ENCODE results near the gene SORCS2.

The SORCS2 gene

GRCh38 chr4:7342223-7343080, 150.1 kb downstream of the SORCS2 start:
- DNase-seq = no peak

- no peak for DNase-seq
Measured at GRCh38 chr4:7343081-7343655, 150.8 kb downstream of the SORCS2 start.

GRCh38 chr4:7343950-7344349, 151.6 kb downstream of the SORCS2 start:
- DNase-seq = no peak

- DNase-seq = no peak
Measured at GRCh38 chr4:7344636-7345155, 152.4 kb downstream of the SORCS2 start.

DNA sequence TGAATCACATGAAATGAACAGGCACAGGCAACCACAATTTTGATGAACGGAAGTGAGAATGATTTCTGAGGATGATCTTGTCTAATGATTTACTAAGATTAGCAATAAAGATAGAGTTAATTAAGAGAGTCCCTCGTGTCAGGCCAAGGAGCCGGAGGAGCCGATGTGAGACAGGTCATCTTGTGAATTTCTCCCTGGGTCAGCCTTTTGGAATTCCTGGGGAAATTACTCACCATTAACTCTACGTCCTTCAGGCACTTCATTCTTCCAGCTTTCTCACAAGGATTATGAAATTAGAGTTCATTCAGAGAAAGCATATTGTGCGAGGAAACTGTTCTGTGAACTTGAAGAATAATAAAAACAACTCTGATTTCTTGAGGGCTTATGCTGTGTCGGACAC, 155.6 kb downstream of the SORCS2 start:
- DNase-seq = no peak

DNA sequence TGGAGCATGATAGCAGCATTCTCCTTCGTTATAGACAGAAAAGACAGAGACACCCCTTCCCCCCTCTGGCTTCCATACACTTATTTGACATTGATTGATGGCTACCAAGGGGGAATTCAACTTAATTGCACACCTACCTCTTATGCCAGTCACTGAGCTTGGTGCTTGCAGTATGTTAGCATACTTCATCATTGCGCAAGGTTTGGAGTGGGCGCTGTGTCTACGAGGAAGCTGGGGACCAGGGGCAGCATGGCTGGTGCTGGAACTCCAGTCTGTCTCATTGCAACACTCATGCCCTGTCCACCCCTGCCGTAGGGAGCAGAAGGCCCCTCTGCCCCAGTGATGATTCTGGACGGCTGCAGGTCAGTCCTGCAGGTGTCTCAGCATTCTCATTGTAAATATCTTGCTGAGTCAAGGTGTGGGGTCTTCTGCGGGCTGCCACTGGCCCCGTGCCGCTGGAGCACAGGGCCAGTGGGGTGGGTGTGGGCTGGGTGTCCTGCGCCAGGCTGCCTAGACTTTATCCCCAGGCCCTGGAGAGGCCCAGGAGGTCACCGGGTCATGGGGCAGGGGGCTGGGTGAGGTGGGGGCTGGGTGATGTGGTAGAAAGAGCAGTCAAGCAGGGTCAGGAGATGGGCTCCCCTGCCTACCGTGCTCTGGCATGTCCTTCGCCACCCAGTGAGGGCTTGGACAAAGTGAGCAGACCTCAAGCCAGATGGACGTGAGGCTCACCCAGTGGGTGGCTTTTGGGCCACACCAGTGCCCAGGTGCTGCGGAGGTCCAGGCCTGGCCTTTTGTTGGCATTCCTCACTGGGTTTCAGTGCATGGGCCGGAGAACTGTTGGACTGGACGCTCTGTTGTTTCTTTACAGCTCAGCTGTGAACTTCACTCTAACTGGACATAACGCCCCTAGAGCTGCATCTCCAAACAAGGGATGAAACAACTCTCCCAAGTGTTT, 156.9 kb downstream of the SORCS2 start:
- no peak for DNase-seq

- no peak for DNase-seq
Measured at GRCh38 chr4:7350396-7350795, 158.1 kb downstream of the SORCS2 start.

- no peak for DNase-seq
Measured at GRCh38 chr4:7351014-7351413, 158.7 kb downstream of the SORCS2 start.

DNA sequence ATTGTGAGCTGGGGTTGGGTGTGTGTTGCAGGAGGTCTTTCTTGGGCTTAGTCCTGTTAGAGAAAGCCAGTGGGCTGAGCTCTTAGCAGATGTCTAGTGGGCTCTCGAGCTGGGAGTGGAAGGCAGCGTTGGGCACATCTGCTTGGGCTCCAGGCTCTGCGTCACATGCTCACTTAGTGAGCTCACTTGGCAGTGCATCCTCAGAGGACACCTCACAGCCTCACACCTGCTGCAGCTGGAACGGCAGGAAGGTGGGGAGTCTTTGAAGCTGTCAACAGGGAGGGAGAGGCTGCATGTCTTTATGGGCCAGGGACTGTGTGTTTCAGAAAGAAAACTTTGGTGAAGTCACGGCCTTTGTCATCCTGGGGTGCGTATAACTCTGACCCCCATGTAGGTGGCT, 160.1 kb downstream of the SORCS2 start:
- no peak for DNase-seq

DNA sequence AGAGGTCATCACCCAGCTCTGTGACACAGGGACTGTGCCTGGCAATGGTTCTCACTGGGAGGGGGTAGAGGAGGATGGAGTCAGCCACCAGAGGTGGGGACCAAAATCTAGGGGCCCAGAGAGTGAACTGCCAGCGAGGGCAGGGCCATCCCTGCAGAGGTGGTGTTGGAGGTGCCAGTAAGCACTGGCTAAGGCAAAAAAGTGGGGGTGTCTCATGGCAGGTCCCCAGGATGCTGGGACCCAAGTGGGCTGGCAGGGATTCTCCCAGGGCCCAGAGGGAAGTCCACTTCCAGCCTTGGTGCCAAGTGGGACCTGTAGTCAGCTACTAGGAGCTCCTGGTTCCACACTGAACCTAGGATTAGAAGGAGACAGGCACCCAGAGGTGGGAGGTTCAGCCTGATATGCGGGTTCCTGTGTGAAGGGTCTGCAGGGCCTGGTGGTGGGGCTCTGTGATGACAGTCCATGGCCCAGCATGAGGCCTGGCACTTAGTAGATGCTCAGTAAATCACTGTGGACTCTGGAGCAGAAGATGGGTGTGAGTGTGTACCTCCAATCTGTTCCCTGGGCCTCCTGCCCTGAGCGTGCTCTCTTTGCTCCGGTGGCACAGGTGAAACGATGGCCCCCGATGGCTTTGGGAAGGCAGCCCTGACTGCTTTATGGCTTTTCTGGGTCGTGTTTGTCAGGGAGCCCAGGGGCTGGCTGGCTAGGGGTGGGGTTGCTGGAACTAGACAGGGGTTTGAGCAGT, 160.9 kb downstream of the SORCS2 start:
- no peak for DNase-seq

DNA sequence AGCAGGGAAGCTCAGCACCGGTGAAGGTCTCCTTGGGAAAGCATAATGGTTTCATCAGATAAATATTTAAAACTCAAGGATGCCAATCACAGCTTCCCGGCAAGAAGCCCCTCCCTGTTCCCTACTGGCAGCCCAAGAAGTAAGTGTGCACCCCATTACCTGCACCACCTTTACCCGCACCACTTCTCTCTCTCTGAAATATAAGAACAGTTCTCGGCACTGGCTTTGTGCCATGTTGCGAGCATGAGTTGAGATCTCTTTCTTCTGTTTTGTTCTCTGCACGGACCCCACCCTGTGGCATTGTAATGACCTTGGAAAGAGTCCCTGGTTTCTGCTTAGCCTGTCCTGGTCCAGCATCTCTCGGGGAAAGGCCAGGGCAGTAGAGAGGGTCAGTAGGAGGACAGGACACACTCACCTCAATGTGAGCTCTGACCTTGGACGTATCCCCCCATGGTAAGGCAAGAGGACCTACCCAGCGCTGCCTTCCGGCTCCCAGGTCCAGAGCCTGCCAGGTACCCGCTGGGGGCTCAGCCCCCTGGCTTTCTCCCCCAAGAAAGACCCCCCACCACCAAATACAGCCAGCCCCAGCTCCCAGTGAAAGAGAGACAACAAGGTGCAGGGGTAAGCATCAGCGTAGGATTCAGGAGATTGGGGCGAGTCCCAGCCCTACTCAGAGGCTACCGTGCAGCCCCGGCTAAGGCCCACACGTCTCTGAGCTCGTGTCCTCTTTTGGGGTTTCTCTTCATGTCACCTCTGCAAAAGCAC, 161.7 kb downstream of the SORCS2 start:
- no peak for DNase-seq

- no peak for DNase-seq
Measured at GRCh38 chr4:7354927-7355326, 162.6 kb downstream of the SORCS2 start.

- no peak for DNase-seq
Measured at GRCh38 chr4:7355795-7356194, 163.5 kb downstream of the SORCS2 start.

- no peak for DNase-seq
Measured at GRCh38 chr4:7356667-7357310, 164.5 kb downstream of the SORCS2 start.

GRCh38 chr4:7357323-7357722, 165.0 kb downstream of the SORCS2 start:
- no peak for DNase-seq

GRCh38 chr4:7358100-7358735, 165.9 kb downstream of the SORCS2 start:
- DNase-seq = no peak

DNA sequence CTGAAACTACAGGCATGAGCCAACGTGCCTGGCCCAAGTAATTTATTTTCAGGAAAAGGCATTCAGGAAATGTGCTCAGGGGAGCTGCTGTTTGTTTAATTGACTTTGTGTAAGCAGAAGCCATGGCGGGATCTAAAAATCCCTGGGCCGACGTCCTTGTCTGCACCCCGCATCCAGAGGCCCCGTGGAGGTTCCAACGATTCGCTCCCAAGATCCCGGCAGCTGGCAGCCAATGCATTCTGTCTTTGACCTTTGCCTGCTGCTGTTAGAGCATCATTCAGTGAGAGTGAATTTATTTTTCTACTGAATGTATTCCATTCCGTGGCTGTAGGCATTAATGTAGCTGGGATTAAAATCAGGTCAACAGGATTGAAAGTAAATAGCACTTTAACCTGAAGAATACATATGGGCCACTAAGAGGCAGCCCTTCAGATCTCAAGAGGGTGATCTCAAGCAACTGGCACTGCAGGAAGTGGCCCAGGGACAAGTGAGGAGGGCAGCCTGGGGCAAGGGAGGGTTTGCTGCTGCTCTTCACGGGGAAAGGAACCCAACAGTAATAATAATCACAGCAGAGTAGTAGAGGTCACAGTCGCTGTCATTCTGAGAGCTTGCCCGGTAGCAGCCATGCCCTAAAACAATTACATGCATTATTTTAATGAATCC, 167.2 kb downstream of the SORCS2 start:
- no peak for DNase-seq

- no peak for DNase-seq
Measured at GRCh38 chr4:7360806-7361205, 168.5 kb downstream of the SORCS2 start.

DNA sequence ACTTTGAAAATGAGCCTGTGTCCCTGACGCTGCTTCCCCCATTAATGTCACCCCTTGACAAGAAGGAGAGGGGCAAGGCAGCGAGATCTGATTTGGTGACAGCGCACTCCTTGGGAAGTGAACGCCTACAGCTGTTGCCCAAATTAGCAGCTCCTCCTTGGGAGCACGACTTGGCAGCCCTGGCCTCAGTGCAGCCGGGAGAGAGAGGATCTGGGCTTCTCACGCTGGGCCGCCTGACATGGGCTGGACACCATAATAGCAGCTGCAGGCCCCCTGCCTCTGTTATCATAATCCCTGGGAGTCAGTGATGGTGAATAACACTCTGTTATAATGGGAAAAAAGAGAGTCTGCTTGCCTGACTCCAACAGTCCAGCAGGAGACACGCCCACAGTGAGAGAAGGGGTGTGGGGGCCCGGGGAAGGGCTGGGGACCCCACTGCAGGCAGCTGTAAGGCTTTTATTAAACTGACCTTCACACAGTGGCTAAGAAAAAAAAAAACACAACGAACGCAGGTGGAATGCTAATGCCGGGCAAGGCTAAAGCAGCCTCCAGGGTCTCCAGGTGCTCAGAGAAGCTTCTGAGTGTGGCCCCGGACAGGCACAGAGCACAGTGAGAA, 169.1 kb downstream of the SORCS2 start:
- DNase-seq = peak; percentile 73

DNA sequence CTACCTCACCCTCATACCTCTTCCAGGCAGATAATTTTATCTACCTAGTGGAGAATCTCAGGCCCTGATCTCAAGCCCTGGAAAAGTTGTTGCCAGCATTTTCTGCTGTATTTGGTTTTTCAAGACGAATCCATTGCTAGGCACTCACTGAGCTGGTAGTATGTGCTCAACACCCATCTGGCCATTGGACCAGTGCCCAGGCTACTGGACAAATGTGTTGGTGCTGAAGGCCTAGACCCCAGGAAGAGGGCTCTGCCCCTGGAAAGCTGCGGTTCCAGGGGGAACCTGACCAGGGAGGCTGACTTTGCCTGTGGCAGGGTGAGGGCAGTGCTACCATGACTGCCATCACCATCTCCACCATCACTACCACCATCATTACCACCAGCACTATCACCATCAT, 170.0 kb downstream of the SORCS2 start:
- no peak for DNase-seq

Data from left hindlimb (tissue), 1 donor.